Spleen (tissue), 11 donors: ENCODE measurements around the gene AIG1. TPM values are rescaled to one million over a fixed set of nuclear protein-coding genes. Genes with fewer than 3 reads are reported as not detected.

Experiments
- DNase-seq: peaks from one replicate; pipeline ENCODE4 v3.0.0-alpha.2; 2020
- H3K27ac ChIP-seq, 8 donors: fragments of 200-600 bp; sonication (generic) in 7 of 8; 1 replicate in 4 of 8; 2 replicates in 4 of 8; pipeline versions ENCODE4 v1.5.0 to v1.8.0; 2016 to 2021; ENCODE audit warnings: inconsistent platforms in 4 of 8, mild to moderate bottlenecking in 4 of 8, moderate library complexity in 1 of 8
- H3K27me3 ChIP-seq, 7 donors: fragments of 200-600 bp; sonication (generic) in 6 of 7; replicated peaks in 1 of 7; 1 replicate in 4 of 7; 2 replicates in 3 of 7; pipeline versions ENCODE4 v1.5.0 to v1.8.0; 2016 to 2021; ENCODE audit warnings: inconsistent platforms in 3 of 7, mild to moderate bottlenecking in 1 of 7
- H3K36me3 ChIP-seq, 6 donors: fragments of 200-600 bp; sonication (generic) in 5 of 6; 1 replicate in 4 of 6; 2 replicates in 2 of 6; pipeline versions ENCODE4 v1.5.0 to v1.8.0; 2016 to 2021; ENCODE audit warnings: inconsistent platforms in 2 of 6
- H3K4me1 ChIP-seq, 6 donors: fragments of 200-600 bp; sonication (generic) in 5 of 6; 1 replicate in 3 of 6; 2 replicates in 3 of 6; pipeline versions ENCODE4 v1.5.0 to v1.8.0; 2016 to 2021; ENCODE audit warnings: inconsistent platforms in 3 of 6
- H3K4me3 ChIP-seq, 8 donors: fragments of 200-600 bp; sonication (generic) in 7 of 8; 1 replicate in 4 of 8; 2 replicates in 4 of 8; pipeline versions ENCODE4 v1.5.0 to v1.8.0; 2016 to 2021; ENCODE audit warnings: inconsistent platforms in 4 of 8, mild to moderate bottlenecking in 4 of 8, moderate library complexity in 2 of 8
- H3K9me3 ChIP-seq, 8 donors: fragments of 200-600 bp; sonication (generic) in 7 of 8; 1 replicate in 4 of 8; 2 replicates in 4 of 8; pipeline versions ENCODE4 v1.5.0 to v1.8.0; 2016 to 2021; ENCODE audit warnings: inconsistent platforms in 4 of 8
- CTCF ChIP-seq, 11 experiments: fragments of 200-600 bp in 7 of 11; fragments of 450-650 bp in 4 of 11; sonication (generic) in 4 of 11; IDR thresholded peaks in 8 of 11; conservative IDR thresholded peaks in 3 of 11; 1 replicate in 7 of 11; 2 replicates in 4 of 11; pipeline versions ENCODE4 v1.4.0 to v1.8.0; 2016 to 2021; ENCODE audit warnings: antibody characterized with exemption in 11 of 11, inconsistent platforms in 4 of 11, mild to moderate bottlenecking in 1 of 11
- POLR2A ChIP-seq, 3 donors: fragments of 450-650 bp; IDR thresholded peaks; one replicate each; pipeline ENCODE4 v1.5.1; 2017; ENCODE audit warnings: antibody characterized with exemption in 3 of 3, mild to moderate bottlenecking in 1 of 3
- POLR2AphosphoS5 ChIP-seq, 3 donors: sonication (generic); formaldehyde crosslinking; IDR thresholded peaks; one replicate each; pipeline ENCODE4 v1.5.1; 2017; ENCODE audit warnings: antibody characterized with exemption in 3 of 3
- WGBS, 5 donors: extraction: QIAGEN DNeasy Blood & Tissue Kit in 3 of 5; methylation state at CpG; one replicate each; pipeline versions ENCODE4 v1.1.5 to v1.1.7; 2013 to 2018; 5-methylcytosine and 5-hydroxymethylcytosine counted together
- intact Hi-C: fragments of 100-400 bp; cut with DNase I; formaldehyde crosslinking; loops from one replicate; pipeline ENCODE4 v1.15.0; 2023; ENCODE audit warnings: low total_unique reads
- polyA plus RNA-seq, 3 donors: library from polyadenylated mRNA; stranded (reverse); fragments of 200-250 nt; gene quantifications; one replicate each; pipeline ENCODE4 v1.2.1, GENCODE V29; 2013
- total RNA-seq, 7 donors: library from RNA; depleted of rRNA in 3 of 7; stranded (reverse); fragments of >200 nt in 3 of 7; fragmentation: NEBNext Ultra II Directional in 4 of 7; extraction: Animal tissue kit (Norgen Biotek cat#: 25700) in 4 of 7; gene quantifications; one replicate each; pipeline versions ENCODE4 v1.1.0 to v1.2.1, GENCODE V29; 2016 to 2021
- donor health status: healthy with polysubstance abuse.
- donor health status: DM: no; HTN: no; CAD: no; lungs with moderate emphysema.
- donor health status: DM: no; HTN: no; CAD: no.
- donor health status: Bipolar disorder and iron deficiency.
- donor health status: healthy.
- donor health status: DM: no; HTN: no; CAD: no.
- donor health status: DM: yes; HTN: yes; CAD: no.

AIG1 gene
- total and polyA plus RNA-seq, 10 donors: 14.3 to 38.0 (median 27.9) TPM

- Histone ChIP-seq H3K9me3 (peaks cover 0 to 6% (median 0%) of the 10 kb centered on the region in 8 donors), H3K27me3 (no peaks in the 10 kb centered on the region), H3K36me3 (no peaks in the 10 kb centered on the region), H3K4me1 (no peaks in the 10 kb centered on the region), H3K27ac (no peak overlapping the region), H3K4me3 (no peak overlapping the region)
- WGBS, 5 donors: 70 to 85% (median 75%) methylated on average over 5 of the region's 5 CpGs
- no peak for TF ChIP-seq POLR2A (IDR thresholded peaks at IDR 0.05)
- TF ChIP-seq POLR2AphosphoS5 (IDR thresholded peaks at IDR 0.05): no peak
- TF ChIP-seq CTCF (IDR thresholded peaks at IDR 0.05 in 8 of 11, conservative IDR thresholded peaks at IDR 0.05 in 3 of 11): no peak
- intact Hi-C loops: no loop called here
- no peak for DNase-seq
Measured at GRCh38 chr6:143375022-143375585, 314.4 kb downstream of the AIG1 start.

- no peaks in the 10 kb centered on the region for H3K4me1 ChIP-seq
- WGBS, 5 donors: 92 to 99% (median 96%) methylated on average over 3 of the region's 3 CpGs
- peaks cover 0 to 6% (median 0%) of the 10 kb centered on the region in 8 donors for H3K9me3 ChIP-seq
- H3K36me3 ChIP-seq: no peaks in the 10 kb centered on the region
- TF ChIP-seq POLR2AphosphoS5 (IDR thresholded peaks at IDR 0.05) (no peak), POLR2A (IDR thresholded peaks at IDR 0.05) (no peak), CTCF (IDR thresholded peaks at IDR 0.05 in 8 of 11, conservative IDR thresholded peaks at IDR 0.05 in 3 of 11) (no peak)
- no peak overlapping the region for H3K27ac ChIP-seq
- no peak overlapping the region for H3K4me3 ChIP-seq
- H3K27me3 ChIP-seq: peaks cover 0 to 3% (median 0%) of the 10 kb centered on the region in 7 donors
- DNase-seq: no peak
- intact Hi-C loops: no loop called here
Measured at GRCh38 chr6:143376375-143376774, 315.7 kb downstream of the AIG1 start.

- DNase-seq: no peak
- H3K36me3 ChIP-seq: no peaks in the 10 kb centered on the region
- H3K4me3 ChIP-seq: no peak overlapping the region
- H3K27me3 ChIP-seq: peaks cover 0 to 3% (median 0%) of the 10 kb centered on the region in 7 donors
- peaks cover 0 to 6% (median 0%) of the 10 kb centered on the region in 8 donors for H3K9me3 ChIP-seq
- H3K27ac ChIP-seq: no peak overlapping the region
- no peaks in the 10 kb centered on the region for H3K4me1 ChIP-seq
- intact Hi-C loops: no loop called here
- TF ChIP-seq POLR2A (IDR thresholded peaks at IDR 0.05): no peak
- no peak for TF ChIP-seq CTCF (IDR thresholded peaks at IDR 0.05 in 8 of 11, conservative IDR thresholded peaks at IDR 0.05 in 3 of 11)
- no peak for TF ChIP-seq POLR2AphosphoS5 (IDR thresholded peaks at IDR 0.05)
Measured at GRCh38 chr6:143376861-143377260, 316.2 kb downstream of the AIG1 start.

GRCh38 chr6:143385636-143386035 is 324.9 kb downstream of the AIG1 start:
- H3K9me3 ChIP-seq: peaks cover 0 to 7% (median 0%) of the 10 kb centered on the region in 8 donors
- TF ChIP-seq POLR2AphosphoS5 (IDR thresholded peaks at IDR 0.05): no peak
- no peak for TF ChIP-seq CTCF (IDR thresholded peaks at IDR 0.05 in 8 of 11, conservative IDR thresholded peaks at IDR 0.05 in 3 of 11)
- TF ChIP-seq POLR2A (IDR thresholded peaks at IDR 0.05): no peak
- no peak for DNase-seq
- no peak overlapping the region for H3K4me3 ChIP-seq
- peaks cover 0 to under 1% (median 0%) of the 10 kb centered on the region in 7 donors for H3K27me3 ChIP-seq
- intact Hi-C loops: no loop called here
- no peaks in the 10 kb centered on the region for H3K4me1 ChIP-seq
- 88 to 97% (median 91%) methylated on average over 2 of the region's 2 CpGs for WGBS, 5 donors
- H3K36me3 ChIP-seq: no peaks in the 10 kb centered on the region
- no peak overlapping the region for H3K27ac ChIP-seq
